Trophoblast cell (in vitro differentiated cells and primary cell): ENCODE measurements around the gene ZFAND3.

Experiments
- DNase-seq, 2 donors: peaks; one replicate each; pipeline ENCODE4 v3.0.0-alpha.2; 2016
- H2AFZ ChIP-seq: 2 replicates; pipeline ENCODE4 v1.6.1; 2013; ENCODE audit warnings: low read length, moderate library complexity, mild to moderate bottlenecking; ENCODE audit not compliant: insufficient read depth, poor library complexity
- H2AK5ac ChIP-seq: 2 replicates; pipeline ENCODE4 v1.6.1; 2013; ENCODE audit warnings: mild to moderate bottlenecking, low read length
- H2BK120ac ChIP-seq: 2 replicates; pipeline ENCODE4 v1.6.1; 2013; ENCODE audit warnings: low read length, mild to moderate bottlenecking, moderate library complexity; ENCODE audit not compliant: insufficient read depth, poor library complexity
- H2BK12ac ChIP-seq: 2 replicates; pipeline ENCODE4 v1.6.1; 2013; ENCODE audit warnings: mild to moderate bottlenecking, low read length, moderate library complexity
- H2BK5ac ChIP-seq: 2 replicates; pipeline ENCODE4 v1.6.1; 2013; ENCODE audit warnings: low read length, low read depth, moderate library complexity, mild to moderate bottlenecking; ENCODE audit not compliant: poor library complexity
- H3K14ac ChIP-seq: 2 replicates; pipeline ENCODE4 v1.6.1; 2013; ENCODE audit warnings: mild to moderate bottlenecking, low read length
- H3K18ac ChIP-seq: 2 replicates; pipeline ENCODE4 v1.6.1; 2013; ENCODE audit warnings: mild to moderate bottlenecking, low read length
- H3K23ac ChIP-seq: 2 replicates; pipeline ENCODE4 v1.6.1; 2013; ENCODE audit warnings: low read length
- H3K27ac ChIP-seq: 2 replicates; pipeline ENCODE4 v1.5.1; 2013; ENCODE audit warnings: low read depth, mild to moderate bottlenecking, inconsistent platforms, low read length, moderate library complexity
- H3K27me3 ChIP-seq: 2 replicates; pipeline ENCODE4 v1.6.1; 2013; ENCODE audit warnings: inconsistent platforms, mild to moderate bottlenecking, low read length, moderate library complexity; ENCODE audit not compliant: insufficient read depth
- H3K36me3 ChIP-seq, 2 experiments: 1 replicate in 1 of 2; 2 replicates in 1 of 2; pipeline ENCODE4 v1.6.1; 2013; ENCODE audit warnings: low read length in 2 of 2, mild to moderate bottlenecking in 2 of 2, moderate library complexity in 1 of 2; ENCODE audit not compliant: insufficient read depth in 2 of 2, control insufficient read depth in 1 of 2
- H3K4ac ChIP-seq: 2 replicates; pipeline ENCODE4 v1.6.1; 2013; ENCODE audit warnings: low read depth, mild to moderate bottlenecking, low read length, moderate library complexity
- H3K4me1 ChIP-seq, 2 experiments: 1 replicate in 1 of 2; 2 replicates in 1 of 2; pipeline ENCODE4 v1.6.1; 2013; ENCODE audit warnings: low read length in 2 of 2, mild to moderate bottlenecking in 2 of 2, moderate library complexity in 1 of 2; ENCODE audit not compliant: insufficient read depth in 2 of 2, control insufficient read depth in 1 of 2
- H3K4me2 ChIP-seq: 2 replicates; pipeline ENCODE4 v1.6.1; 2013; ENCODE audit warnings: inconsistent platforms, mild to moderate bottlenecking, low read length, moderate library complexity
- H3K4me3 ChIP-seq: 2 replicates; pipeline ENCODE4 v1.5.1; 2013; ENCODE audit warnings: mild to moderate bottlenecking, low read depth, low read length, inconsistent platforms
- H3K79me1 ChIP-seq: one replicate; pipeline ENCODE4 v1.6.1; 2013; ENCODE audit warnings: low read length
- H3K79me2 ChIP-seq: 2 replicates; pipeline ENCODE4 v1.6.1; 2013; ENCODE audit warnings: low read length, mild to moderate bottlenecking; ENCODE audit not compliant: control insufficient read depth, insufficient read depth, poor library complexity
- H3K9ac ChIP-seq: 2 replicates; pipeline ENCODE4 v1.6.1; 2013; ENCODE audit warnings: mild to moderate bottlenecking, low read length
- H3K9me3 ChIP-seq: 2 replicates; pipeline ENCODE4 v1.6.1; 2013; ENCODE audit warnings: low read depth, mild to moderate bottlenecking, control low read depth, inconsistent platforms, low read length; ENCODE audit not compliant: insufficient read depth
- H4K12ac ChIP-seq: 2 replicates; pipeline ENCODE4 v1.6.1; 2013; ENCODE audit warnings: low read depth, mild to moderate bottlenecking, low read length, moderate library complexity
- H4K8ac ChIP-seq: 2 replicates; pipeline ENCODE4 v1.6.1; 2013; ENCODE audit warnings: low read depth, mild to moderate bottlenecking, low read length, moderate library complexity
- H4K91ac ChIP-seq: one replicate; pipeline ENCODE4 v1.6.1; 2013; ENCODE audit warnings: low read depth, mild to moderate bottlenecking, low read length, moderate library complexity
- WGBS: extraction: QIAGEN DNeasy Blood & Tissue Kit; methylation state at CpG from one replicate; pipeline ENCODE4 v1.1.7; 2013; ENCODE audit warnings: missing lambda C conversion rate; ENCODE audit not compliant: insufficient read length, insufficient coverage; ENCODE audit errors: extremely low coverage; 5-methylcytosine and 5-hydroxymethylcytosine counted together

The ZFAND3 gene

GRCh38 chr6:37787216-37787615 is 32.3 kb upstream of the ZFAND3 start:
- Histone ChIP-seq H3K36me3 (no peaks in the 10 kb centered on the region), H3K79me2 (no peaks in the 10 kb centered on the region), H2AFZ (no peak overlapping the region), H2BK120ac (no peak overlapping the region), H4K12ac (no peak overlapping the region), H3K4me1 (peaks cover 6 to 24% of the 10 kb centered on the region in 2 experiments), H3K23ac (no peak overlapping the region), H3K18ac (no peak overlapping the region), H3K4me3 (no peak overlapping the region), H3K4ac (no peak overlapping the region), H3K27me3 (no peaks in the 10 kb centered on the region), H3K9ac (peak overlapping the region; percentile 10), H3K4me2 (no peak overlapping the region), H4K91ac (no peak overlapping the region), H3K27ac (no peak overlapping the region), H2BK12ac (no peak overlapping the region), H3K79me1 (no peaks in the 10 kb centered on the region), H2AK5ac (no peak overlapping the region), H3K9me3 (no peaks in the 10 kb centered on the region), H4K8ac (no peak overlapping the region), H2BK5ac (no peak overlapping the region), H3K14ac (no peak overlapping the region)
- DNase-seq = no peak
- no CpG with 5 or more reads among the region's 2 CpGs for WGBS

GRCh38 chr6:37788259-37788658 is 31.3 kb upstream of the ZFAND3 start:
- no peak overlapping the region for H3K9ac ChIP-seq
- H4K91ac ChIP-seq = no peak overlapping the region
- H2AK5ac ChIP-seq = no peak overlapping the region
- H3K9me3 ChIP-seq = no peaks in the 10 kb centered on the region
- peak in 1 of 2 donors; percentile 58 for DNase-seq
- no peak overlapping the region for H3K18ac ChIP-seq
- no peaks in the 10 kb centered on the region for H3K79me1 ChIP-seq
- peaks cover 6 to 24% of the 10 kb centered on the region in 2 experiments for H3K4me1 ChIP-seq
- H3K27ac ChIP-seq = no peak overlapping the region
- no peak overlapping the region for H2AFZ ChIP-seq
- no peaks in the 10 kb centered on the region for H3K27me3 ChIP-seq
- WGBS = no CpG with 5 or more reads among the region's 2 CpGs
- no peaks in the 10 kb centered on the region for H3K79me2 ChIP-seq
- no peak overlapping the region for H3K4ac ChIP-seq
- no peak overlapping the region for H2BK120ac ChIP-seq
- H3K23ac ChIP-seq = no peak overlapping the region
- H2BK5ac ChIP-seq = no peak overlapping the region
- H3K4me3 ChIP-seq = no peak overlapping the region
- H4K12ac ChIP-seq = no peak overlapping the region
- no peak overlapping the region for H2BK12ac ChIP-seq
- no peak overlapping the region for H4K8ac ChIP-seq
- H3K4me2 ChIP-seq = no peak overlapping the region
- no peak overlapping the region for H3K14ac ChIP-seq
- H3K36me3 ChIP-seq = no peaks in the 10 kb centered on the region

GRCh38 chr6:37791156-37791919 is 28.2 kb upstream of the ZFAND3 start:
- Histone ChIP-seq H3K36me3 (no peaks in the 10 kb centered on the region), H2BK12ac (peak overlapping the region; percentile 60), H4K91ac (no peak overlapping the region), H3K4me2 (peak overlapping the region; percentile 48), H2BK5ac (no peak overlapping the region), H4K12ac (no peak overlapping the region), H3K4ac (no peak overlapping the region), H3K14ac (no peak overlapping the region), H3K79me1 (no peaks in the 10 kb centered on the region), H3K27me3 (no peaks in the 10 kb centered on the region), H3K23ac (no peak overlapping the region), H2BK120ac (no peak overlapping the region), H3K9ac (no peak overlapping the region), H2AFZ (no peak overlapping the region), H3K27ac (no peak overlapping the region), H3K79me2 (no peaks in the 10 kb centered on the region), H3K4me1 (peaks cover 0 to 9% of the 10 kb centered on the region in 2 experiments), H2AK5ac (no peak overlapping the region), H3K9me3 (no peaks in the 10 kb centered on the region), H3K4me3 (no peak overlapping the region), H3K18ac (no peak overlapping the region), H4K8ac (no peak overlapping the region)
- WGBS = no CpG with 5 or more reads among the region's 10 CpGs
- DNase-seq = peak; percentile 97 to 98

- Histone ChIP-seq H3K18ac (no peak overlapping the region), H3K27ac (no peak overlapping the region), H3K4me3 (no peak overlapping the region), H3K4me2 (no peak overlapping the region), H3K9me3 (no peaks in the 10 kb centered on the region), H3K79me2 (no peaks in the 10 kb centered on the region), H3K14ac (no peak overlapping the region), H2BK12ac (no peak overlapping the region), H3K4me1 (peaks cover 0 to 9% of the 10 kb centered on the region in 2 experiments), H2AFZ (no peak overlapping the region), H4K12ac (no peak overlapping the region), H4K8ac (no peak overlapping the region), H3K23ac (no peak overlapping the region), H4K91ac (no peak overlapping the region), H3K36me3 (no peaks in the 10 kb centered on the region), H2AK5ac (no peak overlapping the region), H2BK5ac (no peak overlapping the region), H3K79me1 (no peaks in the 10 kb centered on the region), H3K27me3 (no peaks in the 10 kb centered on the region), H3K4ac (no peak overlapping the region), H3K9ac (no peak overlapping the region), H2BK120ac (peak overlapping the region; percentile 57)
- no peak for DNase-seq
- no CpG with 5 or more reads among the region's 5 CpGs for WGBS
These were observed 27.0 kb upstream of the ZFAND3 start for GRCh38 chr6:37792457-37793033.
